NCI-H2196 (cell line): ENCODE data around the gene MSL1.
A peak's percentile ranks its signal among the peaks of the same experiment; 100 is the strongest.

Source experiments
- DNase-seq: peaks from one replicate; lab custom pipeline; 2025; ENCODE audit not compliant: unreplicated experiment; lab: John Stamatoyannopoulos, UW

Gene MSL1

DNA sequence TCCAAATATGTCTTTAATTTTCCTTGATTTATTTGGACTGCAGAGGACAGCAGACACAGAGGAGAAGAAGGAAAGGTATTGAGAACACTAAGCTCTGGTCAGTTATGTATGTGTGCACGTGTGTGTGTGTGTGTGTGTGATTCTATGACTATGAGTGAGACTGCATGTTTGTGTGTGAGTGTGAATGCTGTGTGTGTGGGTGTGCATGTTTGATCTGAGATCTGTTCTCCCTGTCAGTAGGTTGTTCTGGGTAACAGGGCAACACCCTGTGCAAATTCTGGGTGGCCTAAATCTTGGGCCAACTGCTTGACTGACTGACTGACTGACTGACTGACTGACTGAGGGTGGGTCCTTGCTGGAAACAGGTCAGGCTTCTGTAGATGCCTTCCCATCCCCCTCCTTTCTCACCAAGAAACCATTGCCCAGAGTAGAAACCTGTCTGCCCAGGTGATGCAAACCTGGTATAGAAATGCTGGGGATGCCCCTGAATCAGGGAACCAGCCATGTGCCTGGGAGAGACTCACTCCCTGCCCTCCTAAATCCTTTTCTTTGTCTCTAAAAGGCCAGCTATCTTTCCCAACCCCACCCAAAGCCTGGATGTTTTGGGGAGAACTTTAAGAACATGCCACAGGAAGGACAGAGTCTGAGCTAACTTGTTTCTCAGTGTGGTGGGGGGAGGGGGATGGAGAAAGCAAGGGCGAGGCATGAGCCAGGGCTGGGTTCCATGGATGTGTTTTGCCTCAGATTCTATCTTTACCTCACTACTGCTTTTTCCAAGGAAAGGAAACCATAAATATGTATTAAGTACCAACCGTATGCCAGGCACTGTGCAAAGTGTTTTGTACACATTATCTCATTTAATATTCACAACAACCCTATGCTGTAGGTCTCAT is 16.9 kb upstream of the MSL1 start:
- DNase-seq: no peak

DNA sequence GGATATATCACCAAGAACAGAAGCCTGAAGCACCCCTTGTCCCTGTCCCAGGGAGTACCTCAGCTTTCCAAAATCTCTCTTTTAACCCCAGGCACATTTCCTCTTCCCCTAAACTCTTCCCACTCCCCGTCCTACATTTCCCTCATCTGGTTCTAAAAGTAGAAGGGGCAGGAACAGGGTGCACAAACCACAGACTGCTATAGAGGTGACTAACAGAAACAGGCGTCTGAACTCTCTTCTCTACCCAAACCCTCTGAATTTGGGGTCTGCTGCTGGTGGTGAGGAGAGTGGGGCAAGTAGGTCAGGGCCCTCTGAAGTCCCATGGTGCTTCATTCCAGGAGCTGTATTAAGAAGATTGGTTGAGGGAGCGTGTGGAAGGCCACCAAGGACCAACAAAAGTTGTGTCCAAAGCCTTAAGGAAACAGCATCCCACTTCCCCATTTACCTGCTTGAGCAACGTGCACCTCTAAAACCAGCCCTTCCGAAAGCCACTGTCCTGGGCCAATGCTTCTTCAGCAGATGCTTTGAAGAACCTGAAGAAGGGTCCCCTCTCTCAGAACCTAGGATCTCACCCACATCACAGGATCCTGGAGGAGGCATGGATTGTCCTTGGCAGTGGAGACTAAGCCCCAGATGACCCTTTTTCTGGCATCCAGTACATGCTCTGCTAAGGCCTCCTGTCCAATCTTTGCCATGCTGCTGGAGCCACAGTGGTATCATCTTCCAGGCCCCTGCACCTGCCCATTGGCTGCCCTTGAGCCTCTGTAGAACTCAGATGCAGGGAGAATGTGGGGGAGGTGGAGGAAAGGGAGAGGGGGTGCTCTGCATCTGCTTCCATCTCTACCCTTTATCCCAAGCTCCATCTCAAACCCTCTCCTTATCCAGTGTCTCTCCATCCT is 15.7 kb upstream of the MSL1 start:
- DNase-seq: no peak

DNA sequence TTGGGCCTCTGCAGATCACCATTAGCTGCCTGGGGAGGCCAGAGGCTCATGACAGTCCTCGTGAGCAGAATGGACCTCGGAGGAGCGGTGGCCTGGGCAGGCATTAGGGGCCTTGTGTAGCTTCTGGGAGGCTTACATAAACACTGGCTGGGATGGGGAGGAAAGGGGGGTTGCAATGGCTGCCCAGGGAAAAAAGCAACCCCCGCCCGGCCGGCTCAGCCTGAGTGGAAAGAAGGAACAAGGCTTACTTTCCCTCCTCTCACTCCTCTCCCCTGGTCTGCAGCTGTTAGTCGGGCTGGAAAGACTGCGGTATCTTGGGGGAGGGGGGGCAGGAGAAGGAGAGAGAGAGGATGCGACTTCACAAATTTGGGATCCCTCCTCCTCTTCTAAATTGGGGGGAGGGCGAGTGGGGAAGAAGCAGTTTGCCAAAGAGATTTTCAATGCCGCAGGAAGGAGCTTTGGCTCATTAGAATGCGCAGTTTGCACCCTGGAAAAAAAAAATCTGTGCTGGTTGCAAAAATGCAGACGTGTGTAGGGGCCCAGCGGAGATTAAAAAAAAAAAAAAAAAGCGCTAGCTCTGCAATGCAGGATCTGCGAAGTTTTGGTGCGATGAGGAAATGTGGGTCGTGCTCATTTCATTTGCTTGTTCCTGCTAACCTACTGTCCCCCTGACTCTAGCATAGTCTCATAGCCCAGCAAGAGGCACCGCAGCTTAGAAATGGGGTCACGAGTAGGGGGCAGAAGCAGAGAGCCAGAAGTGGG is 14.8 kb upstream of the MSL1 start:
- DNase-seq: no peak

DNA sequence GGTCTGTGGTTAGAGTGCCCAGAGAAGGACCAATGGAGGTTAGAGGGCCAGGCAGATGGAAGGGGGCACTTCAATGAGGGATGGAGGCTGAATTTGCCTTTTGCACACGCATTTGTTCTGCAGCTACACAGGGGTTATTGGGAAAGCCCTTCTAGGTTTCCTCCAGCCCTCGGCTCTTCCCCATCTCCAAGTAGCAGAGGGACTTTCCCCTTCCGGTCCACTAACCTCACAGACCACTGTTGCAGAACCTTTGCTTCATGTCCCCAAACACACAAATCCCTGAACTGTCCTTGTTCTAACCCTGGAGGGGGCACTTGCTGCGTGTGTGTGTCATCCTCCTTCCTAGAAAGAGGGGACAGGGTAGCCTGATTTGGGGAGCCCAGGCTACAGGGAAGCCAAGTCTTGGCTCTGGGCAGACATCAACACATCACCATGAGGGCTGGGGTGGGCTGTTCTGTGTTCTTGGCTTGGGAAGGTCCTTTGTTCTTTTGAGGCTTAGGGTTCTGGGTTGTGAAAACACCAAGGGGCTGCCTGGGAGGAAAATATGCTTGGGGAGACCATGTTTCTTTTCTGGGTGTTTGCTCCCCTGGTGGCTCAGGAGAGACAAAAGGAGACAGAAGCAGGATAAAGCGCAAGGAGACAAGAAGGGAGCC is 14.1 kb upstream of the MSL1 start:
- DNase-seq: no peak

DNA sequence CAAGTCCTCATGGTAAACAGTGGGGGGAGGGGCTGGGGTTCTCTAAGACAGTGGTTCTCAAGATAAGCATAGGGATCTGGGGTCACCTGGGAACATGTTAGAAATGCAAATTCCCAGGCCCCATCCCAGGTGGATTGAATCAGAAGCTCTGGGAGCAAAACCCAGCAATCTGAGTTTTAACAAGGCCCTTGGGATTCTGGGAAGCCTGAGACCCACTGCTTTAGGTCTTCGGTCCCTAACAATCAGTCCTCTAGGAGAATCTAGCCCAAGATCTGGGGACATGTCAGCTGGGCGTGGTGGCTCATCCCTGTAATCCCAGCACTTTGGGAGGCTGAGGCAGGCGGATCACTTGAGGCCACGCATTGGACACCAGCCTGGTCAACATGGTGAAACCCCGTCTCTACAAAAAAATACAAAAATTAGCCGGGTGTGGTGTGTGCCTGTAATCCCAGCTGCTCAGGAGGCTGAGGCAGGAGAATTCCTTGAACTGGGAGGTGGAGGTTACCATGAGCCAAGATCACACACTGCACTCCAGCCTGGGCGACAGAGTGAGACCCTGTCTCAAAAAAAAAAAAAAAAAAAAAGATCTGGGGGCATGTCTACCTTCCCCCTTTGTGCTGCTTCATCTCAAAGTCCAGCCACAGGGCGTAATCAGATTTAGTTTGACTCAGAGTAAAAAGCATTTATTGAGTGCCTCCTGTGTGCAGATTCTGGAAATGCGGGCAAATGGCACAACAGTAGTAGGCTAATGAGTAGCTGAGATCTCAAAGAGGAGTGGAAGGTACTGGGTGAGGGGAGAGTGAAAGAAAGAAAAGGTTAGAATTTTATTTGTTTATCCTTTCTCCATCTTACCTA is 12.6 kb upstream of the MSL1 start:
- no peak for DNase-seq

DNA sequence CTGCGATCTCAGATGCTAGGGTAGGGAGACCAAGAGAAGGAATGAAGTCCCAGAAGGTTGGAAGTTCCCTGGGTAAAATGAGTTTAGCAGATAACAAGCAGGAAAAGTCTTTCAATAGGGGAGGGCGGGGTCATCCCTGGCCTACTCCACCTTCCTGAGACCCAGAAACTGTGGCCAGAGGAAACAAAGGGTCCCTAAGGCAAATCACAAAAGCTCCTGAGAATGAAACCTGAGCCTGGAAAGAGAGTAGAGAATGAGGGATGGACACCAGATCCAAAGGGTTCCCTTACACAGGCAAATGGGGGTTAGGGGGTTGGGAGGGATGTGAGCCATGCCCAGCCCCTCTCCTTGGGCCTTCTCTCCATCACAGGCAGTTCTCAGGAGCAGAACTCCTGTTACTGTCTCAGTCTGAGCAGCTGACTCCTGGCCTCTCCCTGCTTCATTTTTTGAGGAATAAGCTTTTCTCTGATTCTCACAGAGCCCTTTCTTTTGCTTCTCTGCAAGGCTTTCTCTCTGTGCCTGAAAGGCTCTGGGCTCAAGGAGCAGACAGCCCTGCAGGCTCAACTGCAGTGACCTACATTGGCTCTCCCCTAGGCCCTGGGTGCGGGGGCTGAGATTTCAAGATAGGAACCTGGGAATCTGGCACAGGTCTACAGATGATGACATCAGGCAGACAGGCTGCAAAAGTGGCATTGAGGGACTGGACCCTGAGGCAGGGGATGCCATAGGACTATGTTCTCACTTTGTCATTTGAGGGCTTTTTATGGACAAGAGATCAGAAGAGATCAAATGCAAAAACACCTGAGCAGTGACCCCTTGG is 11.5 kb upstream of the MSL1 start:
- no peak for DNase-seq

DNA sequence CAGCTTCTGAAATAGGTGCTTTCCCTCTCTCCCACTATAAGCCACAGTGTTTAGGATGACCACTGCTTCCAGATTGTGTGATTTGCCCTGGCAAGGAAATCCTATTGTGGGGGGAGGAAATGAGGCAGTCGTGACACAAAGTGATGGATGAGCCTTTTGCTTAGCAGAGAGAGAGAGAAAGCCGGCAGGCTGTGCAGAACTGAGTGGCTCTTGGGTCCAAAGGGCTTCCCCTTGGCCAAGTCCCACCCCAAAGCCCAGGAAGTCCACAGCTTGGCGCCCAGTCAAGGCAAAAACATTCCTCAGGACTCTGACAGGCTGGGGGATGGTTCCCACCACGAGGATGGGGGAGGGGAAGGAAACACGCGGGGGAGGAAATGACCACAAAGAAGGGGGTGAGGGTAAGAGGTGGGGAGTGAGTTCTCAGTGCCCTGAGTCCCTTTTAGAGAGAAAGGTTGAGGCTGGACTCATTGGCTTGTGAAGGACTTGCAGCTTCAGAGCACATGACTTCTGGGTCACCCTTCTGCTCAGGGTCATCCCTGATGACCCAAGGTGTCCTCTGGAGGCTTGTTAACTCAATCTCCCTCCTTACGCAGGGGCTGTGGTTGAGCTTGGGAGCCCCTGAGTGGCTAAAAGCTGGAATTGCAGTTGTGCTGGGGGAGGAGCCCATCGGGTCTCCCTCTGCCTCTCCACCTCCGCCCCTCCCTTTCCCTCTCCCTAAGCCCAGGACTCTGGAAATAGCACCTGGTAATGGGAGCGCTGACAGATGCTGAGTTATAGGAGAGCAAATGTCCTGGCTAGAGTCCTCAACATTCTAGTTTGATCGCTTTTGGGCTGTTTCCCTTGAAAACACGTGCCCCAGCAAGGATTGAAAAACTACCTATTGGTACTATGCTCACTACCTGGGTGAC is 10.3 kb upstream of the MSL1 start:
- peak; percentile 82 for DNase-seq

DNA sequence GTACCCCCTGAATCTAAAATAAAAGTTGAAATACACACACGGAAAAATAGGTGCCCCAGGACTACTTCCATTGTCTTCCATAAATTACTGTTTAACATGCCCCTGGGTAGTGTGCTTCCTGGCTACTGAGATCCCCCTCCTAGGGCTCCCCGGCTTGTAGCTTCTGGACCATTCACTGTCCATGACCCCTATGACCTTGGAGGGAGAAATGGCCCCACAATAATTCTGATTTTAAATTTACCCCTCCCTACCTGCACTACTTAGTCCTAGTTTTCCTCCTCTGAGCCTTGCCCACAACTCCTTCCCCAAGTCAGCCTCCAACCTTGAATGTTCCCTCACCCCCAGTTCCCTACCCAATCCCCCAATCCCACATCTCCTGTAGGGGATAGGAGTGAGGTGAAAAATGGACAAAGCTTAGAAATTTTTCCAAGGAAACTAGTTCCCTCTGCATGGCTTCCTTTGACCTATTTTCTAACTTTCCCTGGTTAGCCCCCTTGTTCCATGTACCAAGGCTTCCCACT is 9.5 kb upstream of the MSL1 start:
- DNase-seq: no peak

DNA sequence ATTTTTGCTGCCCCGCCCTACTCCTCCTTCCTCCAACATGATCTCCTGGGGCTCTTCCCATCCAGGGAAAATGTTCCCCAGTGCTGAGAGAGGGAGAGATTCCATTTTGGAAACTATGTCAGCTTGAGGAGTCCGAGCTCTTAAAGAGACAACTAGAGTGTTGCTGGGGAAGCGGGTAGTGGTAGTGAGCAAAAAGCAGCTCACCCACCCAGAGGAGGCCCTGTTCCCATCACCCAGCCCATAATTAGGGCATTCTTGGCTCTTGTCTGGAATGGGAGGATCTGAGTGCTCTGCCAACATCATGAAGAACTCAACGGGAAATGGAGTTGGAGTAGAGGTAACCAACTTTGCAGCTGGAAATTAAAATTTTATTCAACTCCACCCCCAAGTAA is 9.1 kb upstream of the MSL1 start:
- DNase-seq: no peak

DNA sequence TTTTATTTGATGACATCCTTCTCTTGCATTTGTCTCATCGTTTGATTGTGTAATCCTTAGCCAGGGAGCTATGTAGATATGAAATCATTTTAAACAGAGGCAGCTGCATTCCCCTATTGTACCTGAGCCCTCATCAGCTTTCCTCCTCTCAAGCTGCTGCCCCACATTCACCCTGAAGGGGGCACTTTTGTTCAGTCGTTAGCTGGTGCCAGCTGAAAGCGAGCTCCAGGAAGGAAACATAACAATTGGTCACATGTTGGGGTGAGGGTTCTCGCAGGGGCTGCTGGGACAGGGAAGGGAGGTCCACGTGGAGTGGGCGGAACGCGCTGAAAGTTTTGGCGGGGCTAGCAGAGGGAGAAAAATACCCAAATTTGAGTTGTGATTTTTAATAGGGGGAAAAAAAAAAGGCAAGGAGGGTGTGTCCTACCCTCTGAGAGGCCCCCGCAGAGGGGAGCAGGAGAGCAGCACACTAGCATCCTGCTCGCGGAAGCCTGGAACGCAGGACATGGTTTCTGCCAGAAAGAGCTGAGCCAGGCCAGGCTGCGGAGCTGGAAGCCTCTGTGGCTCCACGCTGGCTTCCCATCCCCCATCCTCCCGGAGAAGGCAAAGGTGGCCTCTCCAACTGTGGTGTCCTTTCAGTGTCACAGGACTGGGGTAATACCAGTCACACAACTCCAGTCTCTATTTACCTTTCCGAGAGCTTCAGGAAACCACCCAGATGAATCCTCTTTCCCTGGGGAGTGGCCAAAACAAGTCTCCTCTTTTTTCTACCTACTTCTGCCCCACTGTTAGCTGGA is 8.5 kb upstream of the MSL1 start:
- DNase-seq: peak; percentile 86

DNA sequence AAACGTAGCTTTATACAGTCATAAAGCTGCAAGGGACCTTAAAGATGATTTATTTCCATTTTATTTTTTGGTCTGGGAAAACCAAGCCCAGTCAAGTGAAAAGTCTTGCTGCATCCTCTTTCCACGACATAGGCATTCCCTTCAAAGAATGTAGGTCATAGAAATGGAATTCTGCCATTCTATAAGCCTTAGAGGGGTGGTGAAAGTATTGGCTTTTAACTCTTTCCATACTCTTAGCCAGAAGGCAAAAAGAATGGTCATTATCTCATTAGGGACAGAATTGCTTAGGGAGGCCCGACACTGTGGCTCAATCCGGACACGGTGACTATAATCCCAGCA is 7.9 kb upstream of the MSL1 start:
- DNase-seq: no peak

DNA sequence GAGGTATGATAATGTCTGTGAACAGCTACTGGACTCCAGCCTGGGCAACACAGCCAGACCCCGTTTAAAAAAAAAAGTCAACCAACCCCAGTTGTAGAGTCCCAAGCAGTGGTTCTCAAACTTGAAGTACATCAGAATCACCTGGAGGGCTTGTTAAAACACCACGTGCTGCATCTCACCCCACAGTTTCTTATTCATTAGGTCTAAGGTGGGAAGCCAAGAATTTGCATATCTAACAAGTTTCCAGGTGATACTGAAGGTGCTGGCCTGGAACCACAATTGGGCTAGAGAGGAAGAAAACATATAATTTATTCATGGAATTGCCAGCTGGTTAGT is 6.7 kb upstream of the MSL1 start:
- no peak for DNase-seq

DNA sequence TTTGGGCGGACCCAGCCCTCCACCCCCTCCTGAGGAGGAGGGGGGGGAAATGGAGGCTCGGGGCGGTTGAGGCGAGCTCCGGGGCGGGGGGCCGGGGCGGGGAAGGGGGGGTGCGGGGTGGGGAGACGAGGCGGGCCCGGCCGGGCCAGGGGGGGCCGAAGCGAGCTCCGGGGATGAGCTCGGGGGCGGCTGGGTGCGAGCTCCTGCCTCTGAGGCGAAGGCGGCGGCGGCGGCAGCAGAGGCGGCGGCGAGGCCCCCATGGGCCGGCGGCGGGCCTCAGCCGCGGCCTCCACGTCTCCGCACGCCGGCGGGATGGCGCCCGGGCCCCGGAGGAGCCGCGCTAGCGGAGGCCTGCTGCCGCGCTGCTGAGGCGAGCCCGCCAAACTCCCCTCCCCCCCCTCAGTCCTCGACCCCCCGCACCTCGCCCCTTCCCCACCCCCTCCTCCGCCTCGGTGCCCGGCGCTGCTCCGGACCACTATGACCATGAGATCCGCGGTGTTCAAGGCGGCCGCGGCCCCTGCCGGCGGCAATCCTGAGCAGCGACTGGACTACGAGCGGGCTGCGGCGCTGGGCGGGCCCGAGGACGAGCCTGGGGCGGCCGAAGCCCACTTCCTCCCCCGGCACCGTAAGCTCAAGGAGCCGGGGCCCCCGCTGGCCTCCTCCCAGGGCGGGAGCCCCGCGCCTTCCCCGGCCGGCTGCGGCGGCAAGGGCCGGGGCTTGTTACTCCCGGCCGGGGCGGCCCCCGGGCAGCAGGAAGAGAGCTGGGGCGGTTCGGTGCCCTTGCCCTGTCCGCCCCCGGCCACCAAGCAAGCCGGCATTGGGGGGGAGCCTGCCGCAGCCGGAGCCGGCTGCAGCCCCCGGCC is 596 bp downstream of the MSL1 start:
- no peak for DNase-seq

DNA sequence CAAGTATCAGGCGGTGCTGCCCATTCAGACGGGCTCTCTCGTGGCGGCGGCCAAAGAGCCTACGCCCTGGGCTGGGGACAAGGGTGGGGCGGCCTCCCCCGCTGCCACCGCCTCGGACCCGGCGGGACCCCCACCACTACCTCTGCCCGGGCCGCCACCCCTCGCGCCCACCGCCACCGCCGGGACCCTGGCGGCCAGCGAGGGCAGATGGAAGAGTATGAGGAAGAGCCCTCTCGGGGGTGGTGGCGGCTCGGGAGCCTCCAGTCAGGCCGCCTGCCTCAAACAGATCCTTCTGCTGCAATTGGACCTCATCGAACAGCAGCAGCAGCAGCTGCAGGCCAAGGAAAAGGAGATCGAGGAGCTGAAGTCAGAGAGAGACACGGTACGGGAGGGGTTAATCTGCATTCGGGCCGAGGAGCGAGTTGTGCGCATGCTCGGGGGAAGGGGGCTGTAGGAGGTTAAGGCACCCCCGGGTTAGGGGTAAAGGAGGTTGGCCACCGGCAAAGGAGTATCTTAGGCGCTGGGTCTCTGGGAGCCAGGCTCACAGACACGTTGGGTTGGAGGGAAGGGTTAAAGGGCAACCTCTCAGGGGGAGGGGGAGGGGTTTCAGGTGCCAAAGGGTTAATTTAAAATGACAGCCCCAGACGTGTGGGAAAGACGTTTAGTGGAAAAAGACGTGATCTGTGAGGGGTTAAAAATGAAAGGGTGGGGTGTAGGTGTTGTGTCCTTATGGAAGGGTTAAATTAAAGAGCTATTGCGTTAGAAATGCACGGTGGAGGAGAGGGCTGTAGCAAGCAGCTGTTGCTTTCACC is 1.4 kb downstream of the MSL1 start:
- peak; percentile 8 for DNase-seq

DNA sequence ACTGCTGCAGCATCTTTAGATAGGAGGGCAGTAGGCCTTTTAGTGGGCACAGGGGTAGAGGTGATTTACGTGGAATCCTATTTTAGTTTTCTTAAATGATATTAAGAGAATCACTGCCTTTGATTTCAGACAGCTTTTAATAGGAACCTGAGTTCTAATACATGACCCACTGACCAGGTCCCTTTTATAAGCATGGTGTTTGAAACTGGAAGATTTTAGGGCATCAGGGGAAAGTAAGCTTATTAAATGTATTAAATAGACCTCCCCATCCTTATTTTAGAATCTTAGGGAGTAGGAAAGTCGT is 2.0 kb downstream of the MSL1 start:
- DNase-seq: no peak
